COLO668 (cell line): ENCODE results near the gene PRPF40B.
"Not testable (repeated sequence)": the region's sequence is repeated elsewhere in the genome, so short reads cannot be mapped to it uniquely, and the experiment has no call there.

ENCODE experiments used
- DNase-seq: peaks from one replicate; lab custom pipeline; 2025; ENCODE audit not compliant: unreplicated experiment; lab: John Stamatoyannopoulos, UW

The PRPF40B gene

DNA sequence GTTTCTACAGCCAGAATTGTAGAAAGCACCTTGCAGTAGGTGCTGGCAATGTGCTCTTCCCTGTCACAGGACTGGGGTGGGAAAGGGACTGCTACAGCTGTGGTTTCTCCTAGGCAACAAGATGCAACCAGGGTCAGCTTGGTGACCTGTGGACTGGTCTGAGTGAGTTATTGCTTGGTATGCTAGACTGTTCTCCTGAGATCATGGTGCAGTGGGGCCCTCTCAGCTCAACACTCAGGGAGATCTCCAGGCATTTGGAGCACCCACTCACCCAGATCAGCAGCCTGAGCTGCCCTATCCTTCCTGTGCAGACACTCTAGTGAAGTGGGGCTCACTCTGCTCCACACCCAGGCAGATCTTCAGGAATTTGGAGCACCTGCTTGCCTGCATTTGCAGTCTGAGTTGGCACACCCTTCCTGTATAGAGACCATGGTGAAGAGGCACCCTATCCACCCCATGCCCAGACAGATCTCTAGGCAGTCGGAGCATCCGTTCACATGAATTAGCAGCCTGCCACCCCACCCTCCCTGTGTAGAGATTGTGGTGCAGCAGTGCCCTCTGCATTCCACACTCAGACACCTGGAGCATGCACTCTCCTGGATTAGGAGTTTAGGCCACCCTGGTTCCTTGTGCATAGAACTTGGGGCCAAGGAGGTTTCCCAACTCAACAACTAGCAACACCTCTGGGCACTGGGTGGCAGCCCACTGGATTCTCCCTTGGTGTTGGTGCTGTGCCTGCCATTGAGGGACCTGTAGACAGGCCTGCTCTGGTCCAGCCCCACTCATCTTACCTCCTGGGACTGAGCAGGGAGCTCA, 14.1 kb upstream of the PRPF40B start:
- DNase-seq: no peak

DNA sequence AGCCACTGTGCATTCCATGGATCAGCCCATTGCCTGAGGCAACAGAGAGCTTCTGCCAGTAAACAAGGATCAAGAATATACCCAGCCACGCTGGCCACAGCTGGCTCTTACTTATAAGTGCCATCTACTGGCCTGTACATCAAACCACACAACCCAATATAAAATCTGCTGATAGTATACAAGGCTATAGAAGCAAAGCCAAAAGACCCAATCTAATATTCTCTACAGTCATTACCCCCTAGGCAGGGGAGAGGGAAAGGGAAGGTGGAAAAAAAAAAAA, 13.5 kb upstream of the PRPF40B start:
- no peak for DNase-seq

DNA sequence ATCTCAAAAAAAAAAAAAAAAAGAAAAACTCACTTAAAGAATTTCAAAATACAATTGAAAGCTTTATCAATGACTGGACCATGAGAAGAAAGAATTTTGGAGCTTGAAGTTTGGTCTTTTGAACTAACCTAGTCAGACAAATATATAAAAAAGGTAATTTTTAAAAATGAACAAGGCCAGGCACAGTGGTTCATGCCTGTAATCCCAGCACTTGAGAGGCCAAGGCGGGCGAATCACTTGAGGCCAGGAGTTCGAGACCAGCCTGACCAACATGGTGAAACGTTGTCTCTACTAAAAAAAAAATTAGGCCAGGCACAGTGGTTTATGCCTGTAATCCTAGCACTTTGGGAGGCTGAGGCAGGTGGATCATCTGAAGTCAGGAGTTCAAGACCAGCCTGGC, 12.6 kb upstream of the PRPF40B start:
- DNase-seq: not testable (repeated sequence)

DNA sequence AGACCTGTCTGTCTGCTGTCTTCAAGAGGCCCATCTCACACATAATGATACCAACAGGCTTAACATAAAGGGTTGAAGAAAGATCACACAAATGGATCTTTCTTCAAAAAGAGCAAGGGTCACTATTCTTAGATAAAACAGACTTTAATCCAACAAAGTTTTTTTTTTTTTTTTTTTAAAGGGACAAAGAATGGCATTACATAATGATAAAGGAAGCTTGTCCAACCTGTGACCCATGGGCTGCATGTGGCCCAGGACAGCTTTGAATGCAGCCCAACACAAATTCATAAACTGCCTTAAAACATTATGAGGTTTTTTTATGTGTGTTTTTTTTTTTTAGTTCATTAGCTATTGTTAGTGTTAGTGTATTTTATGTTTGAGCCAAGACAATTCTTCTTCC, 11.2 kb upstream of the PRPF40B start:
- no peak for DNase-seq

DNA sequence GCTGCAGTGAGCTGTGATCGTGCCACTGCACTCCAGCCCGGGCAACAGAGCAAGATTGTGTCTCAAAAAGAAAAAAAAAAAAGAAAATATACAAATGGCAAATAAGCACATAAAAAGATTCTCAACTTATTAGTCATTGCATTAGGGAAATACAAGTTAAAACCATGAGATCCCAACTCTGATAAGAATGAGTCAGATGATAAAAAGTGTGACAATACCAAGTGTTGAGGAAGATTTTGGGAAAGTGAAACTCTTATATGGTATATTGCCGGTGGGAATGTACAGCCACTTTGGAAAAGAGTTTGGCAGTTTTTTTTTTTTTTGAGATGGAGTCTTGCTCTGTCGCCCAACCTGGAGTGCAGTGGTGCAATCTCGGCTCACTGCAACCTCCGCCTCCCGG, 7.6 kb upstream of the PRPF40B start:
- no peak for DNase-seq

DNA sequence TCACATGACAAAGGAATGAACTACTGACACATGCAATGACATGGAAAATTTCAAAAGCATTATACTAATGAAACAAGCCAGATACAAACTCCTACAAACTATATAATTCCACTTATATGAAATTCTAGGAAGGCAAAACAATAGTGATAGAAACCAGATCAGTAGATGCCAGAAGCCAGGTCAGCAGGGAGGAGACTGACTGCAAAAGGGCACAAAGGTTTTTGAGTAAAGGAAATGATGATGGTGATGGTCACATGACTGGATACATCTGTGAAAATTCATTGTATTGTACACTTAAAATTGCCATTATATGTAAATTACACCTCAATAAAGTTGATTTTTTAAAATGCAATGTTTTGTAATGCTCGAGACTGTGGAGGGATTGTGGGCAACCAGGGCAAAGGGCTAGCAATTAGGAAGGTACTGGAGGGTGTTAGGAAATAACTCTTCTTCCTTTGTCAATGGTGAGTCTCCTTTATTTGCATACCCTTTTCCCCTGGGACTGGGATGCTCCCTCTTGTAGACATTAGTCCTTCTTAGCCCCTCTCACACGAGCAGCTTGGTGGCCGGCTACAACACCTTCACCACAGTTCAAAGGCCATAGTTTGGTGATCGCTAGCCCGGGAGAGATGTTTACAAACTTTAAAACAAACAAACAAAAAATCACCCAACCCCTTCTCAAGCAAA, 6.7 kb upstream of the PRPF40B start:
- DNase-seq: no peak

DNA sequence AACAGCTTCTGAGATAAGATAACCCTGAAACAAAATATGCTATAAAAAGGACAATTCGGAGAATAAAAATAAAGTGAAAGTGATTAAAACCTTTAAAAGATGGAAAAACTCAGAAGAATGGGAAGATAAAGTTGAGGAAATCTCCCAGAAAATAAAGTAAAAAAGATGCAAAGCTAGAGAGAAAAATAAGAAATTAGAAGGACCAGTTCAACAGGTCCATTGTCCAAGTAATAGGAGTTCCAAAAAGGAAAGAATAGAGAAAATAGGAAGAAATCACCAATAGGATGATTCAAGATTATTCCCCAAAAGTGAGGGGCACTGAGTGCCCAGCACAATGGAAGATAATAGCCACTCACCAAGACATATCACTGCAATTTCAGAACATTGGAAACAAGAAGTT, 4.8 kb upstream of the PRPF40B start:
- DNase-seq: no peak

DNA sequence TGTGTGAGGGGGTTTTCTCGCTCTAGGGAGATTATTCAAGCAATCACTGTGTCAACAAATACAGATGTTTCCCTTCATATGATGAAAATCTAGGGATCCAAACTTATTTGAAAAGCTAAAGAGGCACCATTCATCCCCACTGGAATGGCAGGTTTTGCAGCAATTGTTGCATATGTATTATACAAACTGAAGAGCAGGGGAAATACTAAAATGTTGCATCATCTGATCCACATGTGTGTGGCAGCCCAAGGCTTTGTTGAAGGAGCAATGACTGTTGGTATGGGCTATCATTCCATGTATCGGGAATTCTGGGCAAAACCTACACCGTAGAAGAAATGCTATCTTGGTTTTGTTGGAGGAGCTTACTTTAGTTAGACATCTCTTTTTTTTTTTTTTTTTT, 4.1 kb upstream of the PRPF40B start:
- DNase-seq: no peak

DNA sequence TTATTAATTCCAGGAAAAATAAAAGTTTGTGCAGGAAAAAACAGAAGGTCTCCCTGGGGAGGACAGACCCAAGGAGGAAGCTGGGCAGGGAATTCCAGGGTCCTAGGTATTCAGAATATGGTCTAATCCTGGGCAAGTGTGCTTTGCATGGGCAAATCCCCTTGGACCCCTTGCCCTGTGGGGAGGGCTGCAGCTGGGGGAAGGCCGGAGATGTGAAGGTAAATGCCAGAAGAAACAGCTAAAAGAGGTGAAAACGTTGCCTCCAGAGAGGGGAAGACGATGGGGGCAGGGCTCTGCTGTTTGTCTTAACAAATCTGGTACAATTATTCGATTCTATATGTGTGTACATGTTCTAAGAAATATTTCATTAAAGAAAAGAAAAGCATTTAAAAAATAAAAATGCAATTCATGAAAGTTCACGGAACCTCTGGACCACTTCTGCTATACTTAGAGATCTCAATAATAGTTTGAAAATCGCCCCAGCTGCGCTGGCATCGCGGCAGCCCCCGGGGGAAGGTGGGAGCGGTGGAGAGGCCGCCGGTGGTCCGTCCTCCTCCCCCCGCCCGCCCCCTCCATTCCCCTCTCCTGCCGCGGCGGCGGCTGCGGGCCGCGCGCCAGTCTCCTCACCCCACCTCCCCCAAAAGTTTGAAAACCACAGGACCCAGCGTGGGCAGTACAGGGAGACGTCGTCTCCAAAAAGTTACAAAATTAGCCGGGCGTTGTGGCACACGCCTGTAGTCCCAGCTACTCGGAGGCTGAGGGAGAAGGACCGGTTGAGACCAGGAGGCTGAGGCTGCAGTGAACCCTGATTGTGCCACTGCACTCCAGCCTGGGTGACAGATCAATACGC, 1.5 kb upstream of the PRPF40B start:
- DNase-seq: peak; percentile 19

DNA sequence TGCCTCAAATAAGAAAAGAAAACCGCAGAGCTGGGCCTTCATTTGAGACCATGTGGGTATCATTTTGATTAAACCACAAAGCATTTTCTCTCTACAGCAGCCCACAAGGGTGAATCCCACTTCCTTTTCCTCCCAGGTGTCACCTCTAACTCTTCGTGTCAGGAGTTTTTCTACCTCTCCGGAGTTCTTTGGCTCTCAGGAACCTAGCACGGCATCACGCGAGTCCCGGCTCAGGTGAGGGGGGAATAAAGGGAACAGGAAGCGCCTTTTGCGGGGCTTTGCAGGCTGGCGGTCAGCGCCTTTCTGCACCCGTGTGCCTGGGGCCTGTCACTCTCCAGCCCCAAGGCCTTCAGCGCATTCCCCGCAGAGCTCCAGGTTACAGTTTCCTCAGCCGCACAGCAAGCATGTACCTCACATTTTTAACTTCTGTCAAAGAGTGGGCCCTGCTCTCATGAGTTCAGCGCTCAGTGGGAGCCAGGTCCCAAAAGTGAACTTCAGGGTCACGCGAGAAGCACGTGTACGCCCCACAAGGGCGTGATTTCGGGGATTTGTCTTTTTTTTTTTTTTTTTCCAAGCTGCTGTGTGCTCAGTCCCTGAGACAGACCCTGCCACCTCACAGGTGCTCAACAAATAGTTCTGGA, 740 bp upstream of the PRPF40B start:
- peak; percentile 27 for DNase-seq

DNA sequence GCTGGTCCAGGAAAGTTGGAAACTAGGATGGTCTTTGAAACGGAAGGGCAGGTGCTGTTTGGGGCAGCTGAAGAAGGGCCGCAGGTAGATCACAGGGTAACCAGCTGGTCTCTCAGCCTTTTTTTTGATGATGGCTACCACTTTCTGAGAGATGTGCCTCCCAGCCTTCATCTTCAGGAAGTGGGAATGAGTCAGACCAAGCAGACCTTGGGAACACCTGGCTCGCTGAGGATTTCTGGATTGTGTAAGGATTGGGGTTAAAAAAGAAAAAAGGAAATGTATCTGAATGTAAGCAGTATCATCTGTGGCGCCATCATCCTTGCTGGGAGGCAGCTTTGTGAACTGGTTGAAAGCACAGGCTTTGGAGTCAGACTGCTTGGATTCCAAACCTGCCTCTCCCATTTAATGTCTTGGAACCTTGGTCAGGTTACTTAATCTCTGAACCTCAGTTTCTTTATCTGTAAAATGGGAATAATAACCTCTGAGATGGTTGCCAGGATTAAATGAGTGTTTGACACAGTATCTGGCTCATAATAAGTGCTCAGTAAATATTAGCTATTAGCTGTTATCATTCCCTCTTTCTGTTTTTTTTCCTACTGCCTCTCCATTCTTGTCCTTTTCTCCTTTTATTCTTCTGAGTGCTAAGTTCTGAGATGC, 1.7 kb downstream of the PRPF40B start:
- DNase-seq: no peak

DNA sequence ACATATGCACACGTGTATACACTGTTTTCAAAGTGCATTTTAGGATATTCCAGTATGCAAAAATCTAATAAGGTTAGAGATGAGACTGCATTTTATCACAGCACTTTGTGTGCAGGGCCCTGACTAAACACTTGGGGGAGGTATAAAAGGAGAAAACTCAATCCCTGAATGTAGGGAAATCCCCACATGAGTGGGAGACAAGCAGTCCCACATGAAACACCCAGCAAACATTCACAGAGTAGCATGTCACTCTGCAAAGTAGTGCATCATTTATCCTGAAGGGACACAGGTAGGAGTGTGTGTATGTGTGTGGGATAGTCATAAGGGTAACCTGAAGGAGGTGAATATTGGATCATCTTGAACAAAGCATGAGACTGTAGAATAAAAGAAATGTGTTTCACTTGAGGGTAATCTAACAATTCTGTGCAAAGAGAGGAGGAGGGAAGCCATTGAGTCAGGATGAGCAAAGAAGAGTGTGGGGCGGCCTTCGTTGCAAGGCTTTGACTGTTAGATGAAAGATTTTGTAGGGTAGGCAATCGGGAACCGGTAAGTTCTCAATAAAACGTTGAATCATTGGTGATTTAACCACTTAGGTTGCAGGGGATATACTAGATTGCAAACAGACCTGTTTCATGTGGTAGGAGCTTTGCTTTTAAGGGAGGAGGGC, 2.9 kb downstream of the PRPF40B start:
- no peak for DNase-seq

DNA sequence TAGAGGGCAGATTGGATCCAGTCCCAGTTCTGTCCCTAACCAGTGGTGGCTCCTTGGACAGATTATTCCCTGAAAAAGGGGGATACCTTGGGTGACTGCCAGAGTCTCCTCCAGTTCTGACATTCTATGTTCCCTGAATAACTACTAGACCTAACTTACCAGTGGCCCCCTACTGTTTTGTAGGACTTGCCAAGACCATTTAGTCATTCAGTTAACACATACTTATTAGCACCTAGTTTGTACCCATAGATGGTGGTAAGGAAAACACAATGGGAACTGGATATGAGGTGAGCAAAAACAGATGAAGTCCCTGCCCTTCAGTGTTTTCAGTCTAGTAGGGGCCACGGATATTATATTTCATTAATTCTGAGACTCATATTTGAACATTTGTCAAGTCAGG, 3.5 kb downstream of the PRPF40B start:
- no peak for DNase-seq

DNA sequence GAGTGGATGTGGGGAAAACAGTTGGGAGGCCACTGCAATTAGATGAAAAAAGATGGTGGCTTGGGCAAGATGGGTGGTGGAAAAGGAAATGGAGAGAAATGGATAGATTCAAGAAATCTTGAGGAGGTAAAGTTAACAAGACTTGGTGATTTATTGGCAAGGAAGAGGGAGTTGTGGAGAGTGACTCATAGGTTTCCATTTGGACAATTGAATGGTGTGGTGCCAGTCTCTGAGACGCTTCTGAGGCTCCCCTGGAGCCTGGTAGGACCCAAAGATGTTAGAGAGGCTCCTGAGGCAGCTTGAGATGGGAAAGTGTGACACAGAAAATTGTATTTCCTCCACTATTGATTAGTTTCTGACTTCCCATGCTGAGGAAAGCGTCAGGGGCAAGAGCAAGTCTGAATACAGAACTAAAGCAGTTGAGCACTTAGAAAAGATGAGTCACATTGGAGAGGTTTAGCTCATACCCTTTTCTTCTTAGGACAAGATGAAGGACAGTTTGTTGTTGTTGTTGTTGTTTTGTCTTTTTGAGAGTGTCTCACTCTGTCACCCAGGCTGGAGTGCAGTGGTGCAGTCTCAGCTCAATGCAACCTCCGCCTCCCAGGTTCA, 4.5 kb downstream of the PRPF40B start:
- DNase-seq: no peak

DNA sequence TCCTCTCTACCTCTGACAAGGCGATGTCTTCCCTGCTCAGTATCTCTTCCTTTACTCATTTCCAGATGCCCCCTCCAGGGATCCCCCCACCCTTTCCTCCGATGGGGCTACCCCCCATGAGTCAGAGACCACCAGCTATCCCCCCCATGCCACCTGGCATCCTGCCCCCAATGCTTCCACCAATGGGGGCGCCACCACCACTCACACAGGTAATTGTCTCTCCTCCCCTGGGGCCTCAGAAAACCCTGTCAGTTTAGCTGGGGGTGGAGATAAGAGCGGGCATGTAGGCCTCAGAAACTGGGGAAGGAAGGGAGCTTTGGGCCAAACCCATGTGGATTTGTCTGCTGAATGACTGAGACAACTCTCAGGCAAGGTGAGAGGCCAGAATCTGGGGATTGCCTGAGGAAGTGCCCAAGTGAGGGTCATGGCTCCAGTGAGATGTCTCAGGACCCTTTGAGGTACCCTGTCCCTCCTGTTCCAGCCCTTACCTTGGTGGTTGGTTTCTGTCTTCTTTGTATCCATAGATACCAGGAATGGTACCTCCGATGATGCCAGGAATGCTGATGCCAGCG, 8.1 kb downstream of the PRPF40B start:
- no peak for DNase-seq

DNA sequence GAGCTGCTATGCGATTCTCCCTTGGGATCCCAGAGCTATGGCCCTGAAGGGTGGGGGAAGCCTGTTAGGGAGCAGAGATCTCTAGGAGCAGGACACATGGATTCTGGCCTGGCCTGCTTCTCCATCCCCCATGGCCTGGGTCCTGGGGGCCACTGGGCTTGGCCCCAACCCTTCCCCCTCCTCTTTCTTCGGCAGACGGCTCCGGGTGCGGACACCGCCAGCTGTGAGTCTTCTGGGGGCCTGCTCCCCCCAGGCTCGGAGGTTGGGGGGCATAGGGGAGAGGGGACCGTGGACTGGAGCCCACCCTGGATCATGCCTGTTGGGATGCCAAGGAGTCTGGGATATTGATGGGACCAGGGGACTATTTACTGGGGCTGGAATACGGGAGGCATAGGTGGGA, 9.0 kb downstream of the PRPF40B start:
- no peak for DNase-seq

DNA sequence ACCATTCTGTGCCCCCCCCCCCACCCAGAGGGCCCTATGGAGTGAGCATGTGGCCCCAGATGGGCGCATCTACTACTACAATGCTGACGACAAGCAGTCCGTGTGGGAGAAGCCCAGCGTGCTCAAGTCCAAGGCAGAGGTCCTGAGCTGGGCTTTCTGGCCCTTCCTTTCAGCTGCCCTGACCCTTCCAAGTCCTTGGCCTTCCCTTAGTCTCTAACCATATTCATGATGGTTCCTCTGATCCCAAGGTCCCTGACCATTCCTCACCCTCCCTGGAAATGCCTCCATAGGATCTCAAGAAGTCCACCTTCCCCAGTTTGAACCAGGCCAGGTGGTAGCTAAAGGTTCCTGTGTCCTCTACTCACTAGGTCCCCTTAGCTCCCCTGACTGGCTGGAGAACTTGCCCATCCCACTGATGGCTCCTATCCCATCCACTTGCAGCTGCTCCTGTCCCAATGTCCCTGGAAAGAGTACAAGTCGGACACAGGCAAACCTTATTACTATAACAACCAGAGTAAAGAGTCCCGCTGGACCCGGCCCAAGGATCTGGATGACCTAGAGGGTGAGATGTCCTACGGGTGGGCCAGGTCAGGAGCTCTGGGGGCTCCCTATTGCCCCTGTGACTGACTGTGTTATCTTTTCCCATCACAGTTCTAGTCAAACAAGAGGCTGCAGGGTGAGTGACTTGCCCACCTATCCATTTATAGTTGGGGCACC, 9.8 kb downstream of the PRPF40B start:
- no peak for DNase-seq

DNA sequence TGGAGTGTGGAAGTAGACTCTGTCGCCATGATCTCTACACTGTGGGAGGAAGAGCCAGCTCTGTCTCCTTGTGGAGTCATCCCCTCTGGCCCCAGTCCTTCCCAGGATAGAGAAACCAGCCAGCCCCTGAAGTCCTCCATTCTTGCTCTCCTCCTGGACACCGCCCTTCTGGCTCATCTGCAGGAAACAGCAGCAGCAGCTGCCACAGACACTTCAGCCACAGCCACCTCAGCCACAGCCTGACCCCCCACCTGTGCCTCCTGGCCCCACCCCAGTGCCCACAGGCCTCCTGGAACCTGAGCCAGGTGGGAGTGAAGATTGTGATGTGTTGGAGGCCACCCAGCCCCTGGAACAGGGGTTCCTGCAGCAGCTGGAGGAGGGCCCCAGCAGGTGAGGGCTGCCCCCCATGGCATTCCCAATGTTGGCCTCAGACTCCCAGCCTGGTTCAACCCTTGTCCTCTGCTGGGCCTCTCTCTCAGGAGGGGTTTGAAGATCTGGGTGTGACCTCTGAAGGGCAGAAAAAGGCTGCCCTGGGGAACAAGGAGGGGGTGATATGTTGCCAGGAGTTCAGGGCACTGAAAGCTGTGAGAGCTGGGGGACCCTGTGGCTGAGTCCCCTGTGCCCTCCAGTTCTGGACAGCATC, 10.5 kb downstream of the PRPF40B start:
- no peak for DNase-seq

DNA sequence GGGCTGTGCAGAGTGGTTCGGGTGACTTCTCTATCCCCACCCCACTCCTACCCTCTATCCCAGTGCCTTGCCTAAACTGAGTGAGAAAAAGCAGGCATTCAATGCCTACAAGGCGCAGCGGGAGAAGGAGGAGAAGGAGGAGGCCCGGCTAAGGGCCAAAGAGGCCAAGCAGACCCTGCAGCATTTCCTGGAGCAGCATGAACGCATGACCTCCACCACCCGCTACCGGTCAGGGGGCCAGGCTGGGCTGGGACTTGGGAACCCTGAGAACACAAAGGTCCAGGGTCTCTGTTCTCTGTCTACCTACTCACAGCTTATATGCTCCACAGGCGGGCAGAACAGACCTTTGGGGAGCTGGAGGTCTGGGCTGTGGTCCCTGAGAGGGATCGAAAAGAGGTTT, 11.7 kb downstream of the PRPF40B start:
- DNase-seq: no peak
